Inferior parietal cortex (tissue), 1 donor: Measurements from ENCODE around the gene PRRT2.

Experiments
- DNase-seq: peaks from one replicate; pipeline ENCODE4 v3.0.0-alpha.2; 2016; ENCODE audit errors: extremely low spot score

The PRRT2 gene

GRCh38 chr16:29811170-29811895, 660 bp upstream of the PRRT2 start:
- DNase-seq: peak; percentile 84

DNA sequence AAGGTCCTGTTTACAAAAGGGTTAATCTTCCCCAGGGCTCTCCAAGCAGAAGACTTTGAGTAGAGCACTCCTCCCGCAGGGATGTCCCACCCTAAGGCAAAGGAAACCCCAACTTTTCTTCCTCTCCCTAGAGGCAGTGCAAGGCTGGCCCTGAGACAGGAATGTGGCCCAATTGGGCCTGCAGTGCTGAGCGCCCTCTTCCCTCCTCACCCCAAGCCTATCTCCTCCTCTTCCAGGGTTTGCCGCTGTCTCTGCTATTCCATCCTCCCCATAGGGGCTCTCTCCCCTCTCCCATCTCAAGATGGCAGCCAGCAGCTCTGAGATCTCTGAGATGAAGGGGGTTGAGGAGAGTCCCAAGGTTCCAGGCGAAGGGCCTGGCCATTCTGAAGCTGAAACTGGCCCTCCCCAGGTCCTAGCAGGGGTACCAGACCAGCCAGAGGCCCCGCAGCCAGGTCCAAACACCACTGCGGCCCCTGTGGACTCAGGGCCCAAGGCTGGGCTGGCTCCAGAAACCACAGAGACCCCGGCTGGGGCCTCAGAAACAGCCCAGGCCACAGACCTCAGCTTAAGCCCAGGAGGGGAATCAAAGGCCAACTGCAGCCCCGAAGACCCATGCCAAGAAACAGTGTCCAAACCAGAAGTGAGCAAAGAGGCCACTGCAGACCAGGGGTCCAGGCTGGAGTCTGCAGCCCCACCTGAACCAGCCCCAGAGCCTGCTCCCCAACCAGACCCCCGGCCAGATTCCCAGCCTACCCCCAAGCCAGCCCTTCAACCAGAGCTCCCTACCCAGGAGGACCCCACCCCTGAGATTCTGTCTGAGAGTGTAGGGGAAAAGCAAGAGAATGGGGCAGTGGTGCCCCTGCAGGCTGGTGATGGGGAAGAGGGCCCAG, 1.0 kb downstream of the PRRT2 start:
- no peak for DNase-seq

- no peak for DNase-seq
These were observed 1.9 kb downstream of the PRRT2 start for GRCh38 chr16:29813644-29814562.

- DNase-seq: no peak
These were observed 2.6 kb downstream of the PRRT2 start for GRCh38 chr16:29814592-29814991.

DNA sequence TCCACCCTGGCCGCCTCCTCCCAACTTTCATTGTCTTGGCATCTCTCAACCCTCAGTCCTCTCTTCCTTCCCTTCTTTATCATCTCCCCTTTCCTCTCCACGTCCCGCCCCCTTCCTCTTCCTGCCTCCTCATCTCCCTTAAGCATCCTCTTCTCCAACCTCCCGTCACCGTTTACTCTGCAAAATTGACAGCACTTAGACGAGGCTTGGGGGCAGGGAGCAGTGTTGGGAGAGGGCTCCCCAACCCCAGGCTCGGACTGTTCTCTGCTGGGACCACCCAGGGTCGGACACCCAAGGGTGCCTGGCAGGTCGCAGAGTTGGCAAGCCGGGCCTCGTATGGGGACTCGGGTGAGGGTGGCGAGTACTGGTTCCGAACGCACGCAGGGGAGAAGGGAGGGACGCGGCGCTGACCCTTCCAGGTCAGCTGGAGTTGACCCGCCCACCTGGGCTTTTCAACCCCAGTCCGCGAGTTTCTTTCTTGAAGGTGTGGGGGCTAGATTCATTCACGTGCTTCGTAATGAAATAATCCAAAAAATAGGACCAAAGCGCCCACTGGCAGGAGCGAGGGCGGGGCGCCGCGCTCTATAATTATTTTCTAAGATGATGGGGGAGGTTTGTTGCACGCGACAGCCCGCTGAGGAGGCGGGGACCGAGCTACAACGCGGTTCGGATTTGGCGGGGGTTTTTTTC, 3.2 kb downstream of the PRRT2 start:
- no peak for DNase-seq

DNA sequence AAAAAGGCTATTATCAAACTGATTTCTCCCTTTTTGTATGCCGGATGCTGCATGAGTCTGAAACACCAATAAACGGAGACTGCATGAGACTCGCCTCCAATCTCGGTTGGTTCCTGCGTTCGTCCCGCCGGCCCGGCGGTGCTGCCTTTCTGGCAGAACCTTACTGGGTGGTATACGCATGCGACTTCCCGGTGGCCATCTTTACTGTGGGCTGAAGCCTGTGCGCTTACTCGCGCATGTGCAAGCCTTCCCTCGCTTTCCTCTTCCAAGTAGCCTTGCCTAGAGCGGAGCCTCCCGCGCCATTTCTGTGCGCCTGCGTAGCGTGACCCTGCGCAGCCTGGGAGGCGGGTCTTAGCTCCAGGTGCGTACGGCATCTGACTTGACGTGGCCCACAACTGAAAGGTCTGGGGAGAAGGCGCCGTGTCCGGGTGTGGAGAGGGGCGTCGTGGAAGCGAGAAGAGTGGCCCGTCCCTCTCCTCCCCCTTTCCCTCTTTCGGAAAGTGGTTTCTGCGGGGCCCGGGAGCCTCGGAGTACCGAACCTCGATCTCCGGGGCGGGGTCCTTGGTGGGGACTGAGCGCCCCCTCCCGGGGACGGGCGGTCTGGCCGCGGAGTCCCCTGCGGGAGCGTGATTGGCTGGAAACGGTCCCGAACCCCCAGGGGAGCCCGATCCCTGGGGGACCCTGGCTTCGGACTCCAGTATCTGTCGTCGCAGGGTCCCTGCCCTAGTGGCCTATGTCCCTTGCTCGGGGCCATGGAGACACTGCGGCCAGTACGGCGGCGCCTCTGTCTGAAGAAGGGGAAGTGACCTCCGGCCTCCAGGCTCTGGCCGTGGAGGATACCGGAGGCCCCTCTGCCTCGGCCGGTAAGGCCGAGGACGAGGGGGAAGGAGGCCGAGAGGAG, 4.0 kb downstream of the PRRT2 start, which contains the start of gene PAGR1:
Gene PAGR1, plus strand, starts transcription at position 360 of the 901 bp plus-strand sequence. Its CDS starts 374 bp downstream, at position 734.
- DNase-seq: peak; percentile 99

DNA sequence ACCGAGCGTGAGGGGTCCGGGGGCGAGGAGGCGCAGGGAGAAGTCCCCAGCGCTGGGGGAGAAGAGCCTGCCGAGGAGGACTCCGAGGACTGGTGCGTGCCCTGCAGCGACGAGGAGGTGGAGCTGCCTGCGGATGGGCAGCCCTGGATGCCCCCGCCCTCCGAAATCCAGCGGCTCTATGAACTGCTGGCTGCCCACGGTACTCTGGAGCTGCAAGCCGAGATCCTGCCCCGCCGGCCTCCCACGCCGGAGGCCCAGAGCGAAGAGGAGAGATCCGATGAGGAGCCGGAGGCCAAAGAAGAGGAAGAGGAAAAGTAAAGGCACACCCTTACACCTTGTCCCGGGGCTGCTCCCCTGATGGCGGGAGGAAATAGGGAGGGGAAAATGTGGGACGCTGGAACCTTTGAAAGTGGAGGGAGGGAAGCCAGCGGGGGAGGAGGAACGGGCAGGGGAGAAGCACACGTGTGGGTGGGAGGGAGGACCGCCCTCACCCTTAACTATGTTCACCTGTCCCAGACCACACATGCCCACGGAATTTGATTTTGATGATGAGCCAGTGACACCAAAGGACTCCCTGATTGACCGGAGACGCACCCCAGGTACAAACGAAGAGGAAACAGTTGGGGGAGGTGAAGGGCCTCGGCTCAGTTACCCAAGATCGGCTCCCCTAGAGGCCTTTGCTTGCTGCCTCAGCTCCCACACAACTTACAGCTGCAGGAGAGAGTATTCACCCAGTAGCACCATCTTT, 4.9 kb downstream of the PRRT2 start:
- DNase-seq: no peak

- no peak for DNase-seq
These were observed 6.1 kb downstream of the PRRT2 start for GRCh38 chr16:29818082-29818481.

GRCh38 chr16:29819506-29819905, 7.5 kb downstream of the PRRT2 start:
- DNase-seq: no peak

GRCh38 chr16:29820271-29820701, 8.3 kb downstream of the PRRT2 start, which contains the start of gene MVP:
MVP (plus strand) TSS chr16:29820462; CDS start chr16:29830550, 10,088 bp downstream.
- DNase-seq: no peak

DNA sequence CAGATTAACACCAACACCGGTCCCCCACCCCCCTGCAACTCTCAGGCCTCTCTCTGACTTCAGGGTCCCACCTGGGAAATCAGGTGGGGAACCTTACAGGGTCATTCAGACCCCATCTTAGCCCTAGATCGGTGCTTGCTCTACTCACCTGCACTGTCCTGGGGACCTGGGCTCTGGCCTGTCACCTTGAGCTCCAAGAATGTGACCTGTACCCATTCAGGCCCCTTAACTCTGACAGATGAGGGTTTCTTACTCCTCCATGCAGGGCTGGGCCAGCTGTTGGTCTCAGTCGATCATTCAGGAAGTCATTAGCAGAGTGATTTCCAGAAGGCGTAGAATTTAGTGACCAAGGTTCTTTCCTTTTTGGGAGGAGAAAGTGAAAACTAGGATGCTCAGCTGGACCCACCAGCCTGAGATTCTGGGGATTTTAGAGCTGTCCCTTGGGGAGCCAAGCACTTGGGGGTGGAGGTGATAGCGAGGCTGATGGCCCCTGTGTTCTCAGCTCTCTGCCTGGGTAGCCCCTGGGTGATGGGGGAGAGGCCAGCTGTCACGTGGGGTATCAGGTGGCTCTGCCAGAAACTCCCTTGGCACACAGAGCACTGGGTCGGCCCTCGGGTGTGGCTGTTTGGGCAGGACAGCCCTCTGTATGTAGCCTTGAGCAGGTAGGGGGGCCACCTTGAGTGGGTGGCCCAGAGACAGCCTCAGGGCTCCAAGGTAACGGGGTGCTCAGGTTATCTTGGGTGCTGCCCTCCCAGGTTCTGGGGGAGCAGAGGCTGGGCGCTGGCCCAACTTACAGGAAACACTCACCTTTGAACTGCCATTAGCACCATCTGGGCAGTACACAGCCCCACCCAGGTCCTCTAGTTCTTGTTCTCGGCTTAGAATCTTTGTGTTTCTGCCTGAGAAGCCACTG, 9.0 kb downstream of the PRRT2 start:
- no peak for DNase-seq

DNA sequence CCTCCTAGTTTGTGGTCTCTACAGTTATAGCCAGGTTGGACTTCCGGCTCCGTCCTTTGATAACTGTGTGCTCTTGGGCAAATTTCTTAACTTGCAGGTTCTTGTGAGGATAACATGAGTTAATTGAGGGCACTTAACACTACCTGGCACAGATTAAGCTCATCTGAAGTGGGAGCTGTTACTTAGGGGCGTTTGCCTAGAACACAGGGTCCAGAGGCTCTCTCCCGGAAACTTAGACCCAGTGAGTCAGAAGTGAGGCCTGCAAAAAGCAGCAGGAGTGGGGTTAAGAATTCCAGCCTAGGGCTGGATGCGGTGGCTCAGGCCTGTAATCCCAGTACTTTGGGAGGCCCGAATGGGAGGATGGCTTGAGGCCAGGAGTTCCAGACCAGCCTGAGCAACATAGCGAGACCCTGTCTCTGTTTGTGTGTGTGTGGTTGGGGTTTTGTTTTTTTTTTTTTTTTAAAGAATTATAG, 9.7 kb downstream of the PRRT2 start:
- no peak for DNase-seq

GRCh38 chr16:29824589-29825144, 12.7 kb downstream of the PRRT2 start:
- no peak for DNase-seq

DNA sequence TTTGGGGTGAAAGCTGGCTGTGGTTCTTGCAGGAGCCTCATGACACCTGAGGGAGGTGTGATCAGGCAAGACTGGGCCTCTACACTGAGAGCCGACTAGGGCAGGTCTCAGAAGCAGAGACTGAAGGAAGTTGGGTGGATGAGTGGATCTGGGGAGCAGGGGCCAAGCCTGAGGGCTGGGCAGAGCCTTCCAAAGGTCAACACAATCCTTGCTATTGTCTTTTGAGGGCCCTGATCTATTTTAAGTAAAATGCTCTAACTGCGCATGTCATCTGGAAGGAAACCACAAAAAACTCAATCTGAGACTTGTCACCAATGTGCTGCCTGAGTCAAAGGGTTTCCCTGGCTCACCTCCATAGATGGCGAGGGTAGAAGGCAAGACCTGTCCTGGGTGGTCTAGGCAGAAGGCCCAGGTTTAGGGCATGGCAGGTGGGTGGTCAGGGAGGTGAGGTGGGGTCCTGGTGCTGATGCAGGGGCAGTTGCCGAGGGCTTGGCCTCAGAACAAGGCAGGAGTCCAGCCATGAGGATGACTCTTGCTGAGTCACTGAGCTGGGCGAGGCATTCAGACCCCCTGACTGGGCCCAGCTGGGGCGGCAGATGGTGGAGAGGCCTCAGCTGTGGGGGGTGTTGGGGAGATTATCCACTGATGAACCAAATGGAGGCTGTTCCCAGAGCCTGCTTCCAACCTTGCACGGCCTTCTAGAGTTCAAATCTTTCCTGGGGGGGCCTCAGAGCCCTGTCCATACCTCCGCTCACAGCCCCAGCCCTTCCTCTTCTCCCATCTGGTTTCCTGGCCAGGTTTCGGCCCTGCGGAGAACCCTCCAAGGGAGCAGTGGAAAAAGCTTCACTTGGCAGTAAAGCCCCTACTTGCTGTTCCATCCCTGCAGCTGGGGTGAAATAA, 13.4 kb downstream of the PRRT2 start:
- DNase-seq: no peak

DNA sequence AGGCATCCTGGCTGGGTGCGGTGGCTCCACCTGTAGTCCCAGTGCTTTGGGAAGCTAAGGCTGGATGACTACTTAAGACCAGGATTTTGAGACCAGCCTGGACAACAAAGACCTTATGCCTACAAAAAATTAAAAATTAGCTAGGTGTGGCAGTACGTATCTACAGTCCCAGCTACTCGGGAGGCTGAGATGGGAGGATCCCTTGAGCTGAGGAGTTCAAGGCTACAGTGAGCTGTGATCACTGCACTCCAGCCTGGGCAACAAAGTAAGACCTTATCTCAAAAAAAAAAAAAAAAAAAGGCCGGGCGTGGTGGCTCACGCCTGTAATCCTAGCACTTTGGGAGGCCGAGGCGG, 14.3 kb downstream of the PRRT2 start:
- no peak for DNase-seq

- DNase-seq: no peak
These were observed 18.8 kb downstream of the PRRT2 start for GRCh38 chr16:29830774-29831173.

GRCh38 chr16:29831490-29831889, 19.5 kb downstream of the PRRT2 start:
- no peak for DNase-seq
